WI38 (cell line): ENCODE results near the gene BMP6.
A peak's percentile ranks its signal among the peaks of the same experiment; 100 is the strongest.

Source experiments
- H3K4me3 ChIP-seq: 2 replicates; pipeline ENCODE4 v1.5.1; 2011; ENCODE audit warnings: low read depth, mild to moderate bottlenecking, control low read depth, low read length
- CTCF ChIP-seq: IDR thresholded peaks from 2 replicates; pipeline ENCODE4 v1.5.1; 2012; ENCODE audit warnings: low read depth, mild to moderate bottlenecking, control low read depth, low read length

Gene BMP6

DNA sequence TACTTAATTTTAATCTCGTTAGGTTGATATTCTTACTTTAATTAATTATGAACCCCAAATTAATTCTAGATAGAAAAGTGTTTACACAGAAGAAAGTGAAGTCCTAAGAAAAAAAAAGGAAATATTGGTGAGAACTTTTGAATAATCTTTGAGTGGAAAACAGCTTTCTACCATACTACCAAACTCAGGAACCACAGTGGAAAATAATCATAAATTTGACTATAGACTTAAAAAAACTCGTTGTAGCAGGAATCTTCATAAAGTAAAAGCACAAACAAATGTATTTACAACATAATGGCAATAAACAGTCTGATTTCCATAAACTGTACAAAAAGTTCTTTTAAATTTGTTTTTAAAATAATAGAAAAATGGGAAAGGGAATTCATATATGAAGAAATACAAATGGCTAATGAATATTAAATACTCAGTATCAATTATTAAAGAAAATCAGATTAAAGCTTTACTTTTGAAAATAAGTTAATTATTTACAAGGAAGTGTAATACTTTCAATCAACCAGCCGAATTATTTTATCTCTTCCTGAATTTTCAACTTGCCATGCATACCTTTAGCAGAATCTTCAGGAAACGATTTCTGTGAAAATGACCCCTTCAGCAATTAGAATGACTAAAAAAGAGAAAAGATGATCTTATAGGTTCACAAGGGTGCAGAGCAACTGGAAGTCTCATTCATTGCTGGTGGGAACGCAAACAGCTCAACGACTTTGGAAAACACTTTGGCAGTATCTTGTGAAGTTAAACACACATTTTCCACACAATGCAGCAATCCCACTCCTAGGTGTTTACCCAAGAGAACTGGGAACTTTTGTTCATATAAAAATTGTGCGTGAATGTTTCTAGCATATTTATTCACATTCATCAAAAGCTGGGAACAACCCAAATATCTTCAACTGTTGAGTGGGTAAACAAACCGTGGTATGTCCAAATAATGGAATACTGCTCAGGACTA is 38.5 kb upstream of the BMP6 start:
- TF ChIP-seq CTCF, result no peak
- no peak overlapping the region for H3K4me3 ChIP-seq

- TF ChIP-seq CTCF, result no peak
- H3K4me3 ChIP-seq, result no peak overlapping the region
These were observed 34.9 kb upstream of the BMP6 start for GRCh38 chr6:7691021-7691420.

DNA sequence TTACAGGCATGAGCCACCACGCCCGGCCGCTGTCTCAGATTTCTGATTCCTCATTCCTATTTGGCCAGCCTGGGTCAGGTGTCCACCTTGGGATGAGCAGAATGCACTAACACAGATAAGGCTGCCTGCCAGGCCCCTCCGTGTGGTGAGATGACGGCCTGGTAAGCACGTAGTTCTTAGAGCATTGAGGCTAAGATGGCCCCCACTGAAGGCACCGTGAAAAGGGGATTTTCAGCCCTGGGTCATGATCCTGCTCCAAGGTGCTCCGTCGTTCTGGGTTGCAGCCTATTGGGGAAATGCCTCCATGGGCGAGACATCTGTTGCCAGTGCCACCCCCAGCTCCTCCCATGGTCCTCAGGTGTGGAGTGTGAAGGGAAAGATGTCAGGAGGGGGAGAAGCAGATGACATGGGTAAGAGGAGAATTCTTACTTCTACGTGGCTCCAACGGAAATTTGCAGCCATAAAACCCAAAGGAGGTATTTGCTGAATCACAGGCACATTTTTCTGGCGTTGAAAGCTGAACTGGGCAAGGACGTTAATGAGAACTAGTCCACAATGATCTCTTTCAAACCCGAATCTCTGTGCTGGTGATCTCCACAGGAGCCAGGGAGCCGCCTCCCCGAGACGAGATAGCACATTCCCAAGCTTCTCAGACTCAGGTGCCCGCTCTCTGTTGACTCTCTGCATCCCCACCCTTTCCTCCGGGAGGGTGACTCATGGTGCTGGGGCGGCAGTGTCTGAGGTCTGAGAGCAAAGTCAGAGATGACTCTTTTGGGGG is 34.0 kb upstream of the BMP6 start:
- 0 out of 2 replicates have a peak overlapping the region, but pooled peaks have one; percentile 9 for H3K4me3 ChIP-seq
- TF ChIP-seq CTCF, result no peak

GRCh38 chr6:7692453-7692784 is 33.5 kb upstream of the BMP6 start:
- H3K4me3 ChIP-seq, result 0 out of 2 replicates have a peak overlapping the region, but pooled peaks have one; percentile 9

GRCh38 chr6:7693827-7694226 is 32.1 kb upstream of the BMP6 start:
- TF ChIP-seq CTCF, result no peak
- H3K4me3 ChIP-seq, result no peak overlapping the region

More at GRCh38 chr6:7692453-7692784, 33.5 kb upstream of the BMP6 start:
- TF ChIP-seq CTCF, result no peak

- no peak for TF ChIP-seq CTCF
- H3K4me3 ChIP-seq, result no peak overlapping the region
These were observed 29.8 kb upstream of the BMP6 start for GRCh38 chr6:7696061-7696460.

DNA sequence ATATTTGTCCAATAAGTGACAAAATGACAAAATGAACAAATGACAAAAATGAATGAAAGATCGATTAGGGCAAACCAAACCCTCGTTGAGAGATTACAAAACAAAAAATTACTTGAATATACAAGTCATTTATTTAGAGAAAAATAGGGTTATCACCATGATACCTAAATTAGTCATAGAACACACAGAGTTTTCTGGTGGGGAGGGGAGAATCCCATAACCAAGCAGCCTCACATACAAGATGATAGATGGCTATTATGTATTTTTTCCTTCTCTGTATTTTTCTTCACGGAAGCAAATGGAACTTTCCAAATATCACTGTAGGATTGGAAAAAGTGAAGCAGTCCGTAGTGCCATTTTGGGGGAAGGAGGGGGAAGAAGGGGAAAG is 28.5 kb upstream of the BMP6 start:
- no peak for TF ChIP-seq CTCF
- H3K4me3 ChIP-seq, result peak overlapping the region; percentile 41
